Endothelial cell of umbilical vein (primary cell): ENCODE measurements around the gene CFAP45. TPM values are rescaled to one million over a fixed set of nuclear protein-coding genes. Genes with fewer than 3 reads are reported as not detected.

Experiments used
- BruUV-seq: library from RNA; stranded (reverse); fragments of 400-500 nt; replicated peaks from 2 replicates; lab custom pipeline; 2021; lab: Mats Ljungman, UMichigan
- CTCF ChIA-PET: fragments of 300-600, 350-600 bp; sonication (Branson Sonifier 250); formaldehyde crosslinking; loops from one replicate; lab custom pipeline; 2021; ENCODE audit warnings: antibody characterized with exemption, inconsistent platforms; lab: Charles Lee
- POLR2A ChIA-PET: fragments of 300-600, 350-600 bp; sonication (Branson Sonifier 250); formaldehyde crosslinking; loops from one replicate; lab custom pipeline; 2021; ENCODE audit warnings: antibody characterized with exemption, inconsistent platforms; lab: Charles Lee
- DNase-seq: peaks from one replicate; pipeline ENCODE4 v3.0.0-alpha.2; 2011; ENCODE audit warnings: low read depth, low spot score
- FAIRE-seq: peaks from 2 replicates; lab custom pipeline; 2011; peaks lifted over from hg19 to GRCh38; lab: Jason Lieb, UNC
- H2AFZ ChIP-seq: 2 replicates; pipeline ENCODE4 v1.6.0; 2012; ENCODE audit warnings: low read depth, low read length, control low read depth, inconsistent platforms
- H3K27ac ChIP-seq: 2 replicates; pipeline ENCODE4 v1.5.1; 2011; ENCODE audit warnings: low read depth, mild to moderate bottlenecking, control low read depth, low read length, moderate library complexity; ENCODE audit not compliant: insufficient read depth
- H3K27me3 ChIP-seq, 2 experiments: 2 replicates each; pipeline versions ENCODE4 v1.6.0 to v1.6.1; 2011; ENCODE audit warnings: low read length in 2 of 2, mixed read lengths in 1 of 2; ENCODE audit not compliant: control insufficient read depth in 2 of 2, insufficient read depth in 2 of 2
- H3K36me3 ChIP-seq, 2 experiments: 2 replicates in 1 of 2; 3 replicates in 1 of 2; pipeline ENCODE4 v1.5.1; 2011; ENCODE audit warnings: low read length in 2 of 2, mild to moderate bottlenecking in 1 of 2, moderate library complexity in 1 of 2; ENCODE audit not compliant: control insufficient read depth in 2 of 2, insufficient read depth in 2 of 2; ENCODE audit errors: extremely low read depth in 1 of 2
- H3K4me1 ChIP-seq: 3 replicates; pipeline ENCODE4 v1.5.1; 2011; ENCODE audit warnings: mild to moderate bottlenecking, low read length; ENCODE audit not compliant: control insufficient read depth, insufficient read depth; ENCODE audit errors: extremely low read depth
- H3K4me2 ChIP-seq: 2 replicates; pipeline ENCODE4 v1.6.1; 2011; ENCODE audit warnings: low read length, control low read depth, mixed read lengths; ENCODE audit not compliant: insufficient read depth
- H3K4me3 ChIP-seq, 3 experiments: fragments of 200-600 bp in 1 of 3; sonication (generic), shearing (Covaris generic) in 1 of 3; replicated peaks in 1 of 3; 2 replicates each; pipeline ENCODE4 v1.5.1; 2011 to 2016; ENCODE audit warnings: control low read depth in 3 of 3, low read length in 3 of 3, mild to moderate bottlenecking in 2 of 3, inconsistent platforms in 1 of 3, low read depth in 1 of 3, moderate library complexity in 1 of 3; ENCODE audit not compliant: insufficient read depth in 1 of 3
- H3K79me2 ChIP-seq: 2 replicates; pipeline ENCODE4 v1.6.0; 2012; ENCODE audit warnings: low read length, inconsistent platforms; ENCODE audit not compliant: control insufficient read depth, insufficient read depth
- H3K9ac ChIP-seq: replicated peaks from 2 replicates; pipeline ENCODE3; 2011; ENCODE audit warnings: low read length, control low read depth; ENCODE audit not compliant: insufficient read depth; ENCODE audit errors: extremely low read depth
- H3K9me1 ChIP-seq: replicated peaks from 3 replicates; pipeline ENCODE4 v1.6.0; 2011; ENCODE audit warnings: mild to moderate bottlenecking, low read length; ENCODE audit not compliant: control insufficient read depth, insufficient read depth; ENCODE audit errors: extremely low read depth
- H3K9me3 ChIP-seq: replicated peaks from 2 replicates; pipeline ENCODE4 v1.5.1; 2012; ENCODE audit warnings: low read length, inconsistent platforms; ENCODE audit not compliant: control insufficient read depth, insufficient read depth
- H4K20me1 ChIP-seq: replicated peaks from 2 replicates; pipeline ENCODE3; 2011; ENCODE audit warnings: mild to moderate bottlenecking, low read length; ENCODE audit not compliant: control insufficient read depth, insufficient read depth; ENCODE audit errors: extremely low read depth
- CTCF ChIP-seq, 2 donors: IDR thresholded peaks; 1 replicate in 1 of 2; 2 replicates in 1 of 2; pipeline ENCODE4 v1.5.1; 2011; ENCODE audit warnings: low read length in 2 of 2, mild to moderate bottlenecking in 2 of 2, moderate library complexity in 2 of 2, control low read depth in 1 of 2, inconsistent platforms in 1 of 2, low read depth in 1 of 2; ENCODE audit not compliant: insufficient read depth in 1 of 2; ENCODE audit errors: extremely low read depth in 1 of 2
- EZH2 ChIP-seq: IDR thresholded peaks from 2 replicates; pipeline ENCODE4 v1.6.1; 2012; ENCODE audit warnings: borderline replicate concordance, low read depth, mild to moderate bottlenecking, moderate library complexity, low read length, inconsistent platforms; ENCODE audit not compliant: severe bottlenecking
- FOS ChIP-seq: IDR thresholded peaks from 2 replicates; pipeline ENCODE4 v1.6.1; 2011; ENCODE audit warnings: mild to moderate bottlenecking, low read length, moderate library complexity, borderline replicate concordance; ENCODE audit not compliant: insufficient read depth
- GATA2 ChIP-seq: IDR thresholded peaks from 2 replicates; pipeline ENCODE4 v1.7.0; 2011; ENCODE audit warnings: low read depth, mild to moderate bottlenecking, moderate library complexity, mixed read lengths, low read length; ENCODE audit not compliant: insufficient read length, insufficient read depth
- JUN ChIP-seq: IDR thresholded peaks from 2 replicates; pipeline ENCODE4 v1.6.1; 2011; ENCODE audit warnings: borderline replicate concordance, low read depth; ENCODE audit not compliant: insufficient read length, insufficient read depth
- MAX ChIP-seq: IDR thresholded peaks from 2 replicates; pipeline ENCODE4 v1.6.1; 2011; ENCODE audit not compliant: insufficient read depth, insufficient read length
- MYC ChIP-seq: IDR thresholded peaks from one replicate; pipeline ENCODE4 v1.6.1; 2011; ENCODE audit warnings: mild to moderate bottlenecking, low read depth, low read length
- POLR2A ChIP-seq: IDR thresholded peaks from 2 replicates; pipeline ENCODE4 v1.6.1; 2012; ENCODE audit warnings: low read depth, mild to moderate bottlenecking, control low read depth, low read length
- POLR2AphosphoS5 ChIP-seq: IDR thresholded peaks from 2 replicates; pipeline ENCODE4 v1.6.1; 2012; ENCODE audit warnings: low read depth, mild to moderate bottlenecking, control low read depth, low read length, moderate library complexity; ENCODE audit not compliant: insufficient read depth
- dilution Hi-C: fragments of 300-500 bp; cut with MboI; formaldehyde crosslinking; loops from one replicate; pipeline ENCODE4 v1.15.0; 2019; ENCODE audit warnings: low sequenced_read_pairs; ENCODE audit not compliant: extremely low pct_ligation_motif_present
- intact Hi-C: fragments of 100-400 bp; cut with micrococcal nuclease; formaldehyde crosslinking; loops from one replicate; pipeline ENCODE4 v1.10.0; 2022
- polyA plus RNA-seq, 4 experiments: library from polyadenylated mRNA; depleted of rRNA in 3 of 4; stranded (reverse) in 3 of 4; unstranded in 1 of 4; fragments of >200 nt; gene quantifications; 2 replicates each; pipeline versions ENCODE4 v1.2.1 to v1.2.3, GENCODE V29; 2011 to 2012; ENCODE audit warnings: missing spikeins in 1 of 4
- total RNA-seq: library from RNA; stranded (reverse); gene quantifications from 2 replicates; pipeline ENCODE4 v1.2.3, GENCODE V29; 2021

The CFAP45 gene
- total and polyA plus RNA-seq, 2 donors (not counting 3 experiments of a cell fraction or from before 2014, with no cell fraction given), result 0.25 to 2.5 TPM

GRCh38 chr1:159939678-159940002, 39.7 kb upstream of the CFAP45 start:
- no peak for TF ChIP-seq GATA2
- no peak for TF ChIP-seq FOS
- TF ChIP-seq MYC, result no peak
- no peak for TF ChIP-seq MAX
- TF ChIP-seq POLR2AphosphoS5, result no peak
- no peak for TF ChIP-seq EZH2
- no peak for TF ChIP-seq CTCF (IDR thresholded peaks at IDR 0.05; ENCODE audit: extremely low read depth in 1 of 2, insufficient read depth in 1 of 2, low read depth in 1 of 2, low read length in 2 of 2)
- no peak for TF ChIP-seq POLR2A
- TF ChIP-seq JUN, result no peak
- dilution Hi-C loops (no loop called here), intact Hi-C loops (loop anchor here (5.0 kb wide), 1 partner anchor 158 kb away; the partner anchor contains the start of gene IGSF8)
- H3K4me2 ChIP-seq, result no peak overlapping the region
- no peak overlapping the region for H3K27ac ChIP-seq
- BruUV-seq, result no TSS peak
- no peaks in the 10 kb centered on the region for H3K9me3 ChIP-seq
- peaks cover 11 to 21% of the 10 kb centered on the region in 2 experiments for H3K27me3 ChIP-seq
- ChIA-PET CTCF (interaction anchor here (1.5 to 13.3 kb wide), 3 partner anchors 47 to 141 kb away, joined by 3 to 169 read pairs (median 7); no protein-coding TSS in a partner anchor), POLR2A (no interaction called here)
- FAIRE-seq (no peak), DNase-seq (no peak)
- no peak overlapping the region for H2AFZ ChIP-seq
- H3K36me3 ChIP-seq, result no peaks in the 10 kb centered on the region
- H4K20me1 ChIP-seq, result no peaks in the 10 kb centered on the region
- no peak overlapping the region for H3K9ac ChIP-seq
- H3K4me3 ChIP-seq, result no peak overlapping the region
- H3K9me1 ChIP-seq, result no peaks in the 10 kb centered on the region
- H3K79me2 ChIP-seq, result no peaks in the 10 kb centered on the region
- no peaks in the 10 kb centered on the region for H3K4me1 ChIP-seq
